Tibial artery (tissue), 4 donors: Measurements from ENCODE around the gene DNAJC30.

Experiments
- DNase-seq, 2 donors: peaks; one replicate each; pipeline ENCODE4 v3.0.0-alpha.2; 2019
- H3K27ac ChIP-seq, 2 donors: fragments of 200-600 bp; sonication (generic) in 1 of 2; 1 replicate in 1 of 2; 2 replicates in 1 of 2; pipeline ENCODE4 v1.5.1; 2018 to 2019; ENCODE audit warnings: mild to moderate bottlenecking in 1 of 2
- H3K27me3 ChIP-seq, 2 donors: fragments of 200-600 bp; sonication (generic) in 1 of 2; one replicate each; pipeline versions ENCODE4 v1.5.1 to v1.6.0; 2016 to 2019
- H3K36me3 ChIP-seq, 3 donors: fragments of 200-600 bp; sonication (generic) in 2 of 3; one replicate each; pipeline ENCODE4 v1.5.1; 2016 to 2019; ENCODE audit warnings: mild to moderate bottlenecking in 2 of 3
- H3K4me1 ChIP-seq, 4 donors: fragments of 200-600 bp; sonication (generic) in 2 of 4; 1 replicate in 3 of 4; 2 replicates in 1 of 4; pipeline ENCODE4 v1.5.1; 2016 to 2019
- H3K4me3 ChIP-seq, 2 donors: fragments of 200-600 bp; sonication (generic) in 1 of 2; 1 replicate in 1 of 2; 2 replicates in 1 of 2; pipeline ENCODE4 v1.5.1; 2018 to 2019; ENCODE audit warnings: mild to moderate bottlenecking in 2 of 2
- H3K9me3 ChIP-seq, 3 donors: fragments of 200-600 bp; sonication (generic) in 1 of 3; one replicate each; pipeline ENCODE4 v1.5.1; 2016 to 2019
- CTCF ChIP-seq, 2 experiments: fragments of 200-600 bp in 1 of 2; fragments of 450-650 bp in 1 of 2; IDR thresholded peaks; one replicate each; pipeline ENCODE4 v1.5.1; 2017 to 2019; ENCODE audit warnings: antibody characterized with exemption in 2 of 2, mild to moderate bottlenecking in 1 of 2, moderate library complexity in 1 of 2
- intact Hi-C: fragments of 100-400 bp; cut with DNase I; formaldehyde crosslinking; loops from one replicate; pipeline ENCODE4 v1.15.0; 2023; ENCODE audit warnings: low total_unique reads

DNAJC30 gene

GRCh38 chr7:73644688-73645286, 38.5 kb downstream of the DNAJC30 start:
- peaks cover 0 to 65% of the 10 kb centered on the region in 2 donors for H3K27me3 ChIP-seq
- TF ChIP-seq CTCF (IDR thresholded peaks at IDR 0.05), result no peak
- peaks cover 0 to 13% (median 0%) of the 10 kb centered on the region in 3 donors for H3K9me3 ChIP-seq
- H3K4me1 ChIP-seq, result peaks cover 0 to 11% (median 7%) of the 10 kb centered on the region in 4 donors
- DNase-seq, result no peak
- intact Hi-C loops, result no loop called here
- H3K27ac ChIP-seq, result no peak overlapping the region
- no peak overlapping the region for H3K4me3 ChIP-seq
- H3K36me3 ChIP-seq, result no peaks in the 10 kb centered on the region

GRCh38 chr7:73642834-73643233, 40.4 kb downstream of the DNAJC30 start:
- Histone ChIP-seq H3K4me3 (no peak overlapping the region), H3K27ac (no peak overlapping the region), H3K4me1 (peaks cover 0 to 6% (median 3%) of the 10 kb centered on the region in 4 donors), H3K36me3 (no peaks in the 10 kb centered on the region), H3K27me3 (peaks cover 0 to 48% of the 10 kb centered on the region in 2 donors), H3K9me3 (peaks cover 0 to 13% (median 0%) of the 10 kb centered on the region in 3 donors)
- TF ChIP-seq CTCF (IDR thresholded peaks at IDR 0.05), result no peak
- DNase-seq, result no peak
- intact Hi-C loops, result no loop called here

GRCh38 chr7:73638911-73639310, 44.3 kb downstream of the DNAJC30 start:
- no peaks in the 10 kb centered on the region for H3K36me3 ChIP-seq
- peaks cover 0 to 8% (median 0%) of the 10 kb centered on the region in 4 donors for H3K4me1 ChIP-seq
- DNase-seq, result no peak
- H3K9me3 ChIP-seq, result peaks cover 0 to 13% (median 0%) of the 10 kb centered on the region in 3 donors
- intact Hi-C loops, result no loop called here
- no peak overlapping the region for H3K27ac ChIP-seq
- H3K27me3 ChIP-seq, result peaks cover 0 to 20% of the 10 kb centered on the region in 2 donors
- no peak for TF ChIP-seq CTCF (IDR thresholded peaks at IDR 0.05)
- H3K4me3 ChIP-seq, result no peak overlapping the region

DNA sequence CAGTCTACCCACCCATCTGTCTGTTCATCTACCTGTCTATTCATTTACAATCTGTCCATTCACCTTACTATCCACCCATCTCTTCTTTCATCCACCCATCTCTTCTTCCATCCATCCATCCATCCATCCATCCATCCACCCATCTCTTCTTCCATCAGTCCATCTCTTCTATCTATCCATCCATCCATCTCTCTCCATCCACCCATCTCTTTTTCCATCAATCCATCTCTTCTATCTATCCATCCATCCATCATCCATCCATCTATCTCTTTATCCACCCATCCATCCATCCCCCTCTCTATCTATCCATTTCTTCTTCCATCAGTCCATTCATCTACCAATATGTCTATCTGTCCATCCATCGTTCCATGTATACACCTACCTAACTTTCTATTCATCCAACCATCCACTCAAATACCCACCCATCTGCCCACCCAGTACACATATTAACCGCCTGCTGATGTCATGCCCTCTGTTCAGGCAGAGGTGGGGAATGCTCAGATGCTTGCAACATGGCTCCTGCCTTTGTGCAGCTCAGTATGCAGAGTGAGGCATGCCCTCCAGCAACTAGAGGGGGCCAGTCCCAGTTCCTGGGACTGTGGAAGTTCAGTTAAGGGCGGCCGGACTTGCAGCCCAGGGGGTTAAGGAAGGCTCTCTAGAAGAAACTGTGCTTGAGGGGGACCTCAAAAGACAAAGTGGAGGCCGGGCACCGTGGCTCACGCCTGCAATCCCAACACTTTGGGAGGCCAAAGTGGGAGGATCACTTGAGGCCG, 47.6 kb downstream of the DNAJC30 start:
- peaks cover 0 to 8% (median 0%) of the 10 kb centered on the region in 4 donors for H3K4me1 ChIP-seq
- no peaks in the 10 kb centered on the region for H3K36me3 ChIP-seq
- no peak for DNase-seq
- intact Hi-C loops, result loop anchor here (2.0 kb wide), 1 partner anchor 49 kb away; no protein-coding TSS in a partner anchor
- no peak overlapping the region for H3K27ac ChIP-seq
- H3K4me3 ChIP-seq, result no peak overlapping the region
- peaks cover 0 to 28% of the 10 kb centered on the region in 2 donors for H3K27me3 ChIP-seq
- H3K9me3 ChIP-seq, result no peaks in the 10 kb centered on the region
- TF ChIP-seq CTCF (IDR thresholded peaks at IDR 0.05), result no peak

DNA sequence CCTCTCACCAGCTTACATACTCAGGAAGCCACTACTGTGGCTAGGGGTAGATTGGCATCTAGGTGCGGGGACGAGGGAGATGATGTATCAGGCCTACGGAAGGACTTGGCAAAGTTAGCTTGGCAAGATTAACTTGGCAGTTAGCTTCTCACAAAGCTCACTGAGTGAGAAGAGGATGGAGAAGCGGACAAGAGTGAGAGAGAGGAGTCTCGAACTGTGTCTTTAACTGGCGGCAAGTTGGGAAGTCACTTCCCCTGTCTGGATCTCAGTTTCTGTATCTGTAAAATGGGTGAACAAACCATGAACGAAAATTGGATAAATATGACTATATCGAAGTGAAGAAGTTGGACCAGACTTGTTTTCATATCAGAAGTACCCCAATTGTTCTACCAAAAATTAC, 49.4 kb downstream of the DNAJC30 start:
- H3K27me3 ChIP-seq, result peaks cover 0 to 36% of the 10 kb centered on the region in 2 donors
- DNase-seq, result no peak
- H3K27ac ChIP-seq, result no peak overlapping the region
- no peak for TF ChIP-seq CTCF (IDR thresholded peaks at IDR 0.05)
- H3K9me3 ChIP-seq, result no peaks in the 10 kb centered on the region
- intact Hi-C loops, result no loop called here
- H3K36me3 ChIP-seq, result no peaks in the 10 kb centered on the region
- H3K4me1 ChIP-seq, result peaks cover 0 to 8% (median 0%) of the 10 kb centered on the region in 4 donors
- no peak overlapping the region for H3K4me3 ChIP-seq
